NCI-H2227 (cell line): Measurements from ENCODE around the gene GPR39.

ENCODE experiments used
- DNase-seq: peaks from one replicate; lab custom pipeline; 2025; ENCODE audit not compliant: unreplicated experiment; lab: John Stamatoyannopoulos, UW

GPR39 gene

DNA sequence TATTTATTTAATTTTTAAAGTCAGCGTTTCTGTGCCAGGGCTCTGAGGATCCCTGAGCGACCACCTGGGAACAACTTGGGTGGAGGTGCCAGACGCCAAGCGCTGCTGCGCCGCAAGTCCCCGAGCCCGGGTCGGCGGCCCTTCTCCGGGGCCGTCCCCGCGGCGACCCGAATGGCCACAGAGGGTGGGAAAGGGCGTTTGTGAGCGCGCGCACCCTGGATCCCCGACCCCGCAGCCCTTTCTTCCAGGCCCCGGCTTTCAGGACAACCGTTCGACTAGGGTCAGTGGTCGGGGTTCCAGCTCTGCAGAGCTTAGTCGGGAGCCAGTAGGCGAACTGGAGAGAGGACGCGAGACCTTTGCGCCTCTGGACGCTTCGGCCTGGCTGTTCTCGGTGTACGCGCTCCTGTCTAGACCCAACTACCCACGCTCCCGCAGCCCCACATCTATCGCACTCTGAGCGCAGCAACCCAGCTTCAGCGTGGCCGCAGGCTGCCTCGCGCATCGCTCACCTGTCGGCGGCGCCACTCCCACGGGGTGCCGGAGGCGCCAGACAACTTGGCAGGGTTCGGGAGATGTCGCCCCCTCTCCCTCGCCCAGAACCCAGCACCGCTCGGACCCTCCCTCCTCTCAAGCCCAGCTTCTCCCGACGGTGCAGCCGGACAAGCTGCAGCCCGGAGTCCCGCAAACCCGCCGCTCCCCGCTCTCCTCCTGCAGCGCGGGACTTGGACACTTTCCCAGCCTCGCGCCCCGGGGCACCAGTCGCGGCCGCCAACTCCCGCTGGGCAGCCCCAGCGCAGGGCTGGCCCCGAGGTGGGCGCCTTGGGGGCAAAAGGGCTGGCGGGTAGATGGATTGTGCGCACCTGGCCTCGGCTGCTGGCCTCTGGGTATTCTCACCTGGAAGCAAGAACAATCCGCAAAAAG is 252.6 kb downstream of the GPR39 start:
- peak; percentile 66 for DNase-seq

DNA sequence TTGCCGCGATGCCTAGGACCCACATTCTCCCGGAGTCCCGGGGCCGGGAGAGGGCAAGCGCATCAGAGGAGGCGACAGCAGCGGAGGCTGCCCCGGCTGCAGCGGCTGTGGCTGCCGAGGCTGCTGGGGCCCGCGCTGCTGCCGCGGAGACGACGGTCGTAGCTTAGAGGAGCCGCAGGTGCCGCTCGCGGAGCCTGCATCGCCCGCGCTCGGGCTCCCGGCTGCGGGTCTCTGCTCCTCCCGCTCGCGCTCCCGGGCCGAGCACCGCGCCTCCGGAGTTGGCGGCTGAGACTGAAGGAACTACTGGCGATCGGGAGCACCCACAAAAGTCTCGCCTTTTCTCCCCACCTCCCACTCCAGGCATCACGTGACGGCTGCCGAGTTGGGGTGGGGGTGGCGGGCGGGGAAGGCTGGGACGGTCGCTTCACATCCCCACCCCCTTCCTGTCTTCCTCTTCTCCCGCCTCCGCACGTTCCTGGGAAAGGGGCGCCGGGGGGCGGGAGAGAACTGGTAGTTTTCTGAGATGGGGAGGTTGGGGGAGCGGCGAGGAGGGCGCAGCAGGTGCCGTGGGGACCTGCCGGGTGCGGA is 253.4 kb downstream of the GPR39 start, which contains the start of gene LYPD1:
TSS of gene LYPD1 (minus strand) at position 298 of the 588 bp plus-strand sequence. CDS start at position 25, 273 bp downstream.
- peak; percentile 76 for DNase-seq

DNA sequence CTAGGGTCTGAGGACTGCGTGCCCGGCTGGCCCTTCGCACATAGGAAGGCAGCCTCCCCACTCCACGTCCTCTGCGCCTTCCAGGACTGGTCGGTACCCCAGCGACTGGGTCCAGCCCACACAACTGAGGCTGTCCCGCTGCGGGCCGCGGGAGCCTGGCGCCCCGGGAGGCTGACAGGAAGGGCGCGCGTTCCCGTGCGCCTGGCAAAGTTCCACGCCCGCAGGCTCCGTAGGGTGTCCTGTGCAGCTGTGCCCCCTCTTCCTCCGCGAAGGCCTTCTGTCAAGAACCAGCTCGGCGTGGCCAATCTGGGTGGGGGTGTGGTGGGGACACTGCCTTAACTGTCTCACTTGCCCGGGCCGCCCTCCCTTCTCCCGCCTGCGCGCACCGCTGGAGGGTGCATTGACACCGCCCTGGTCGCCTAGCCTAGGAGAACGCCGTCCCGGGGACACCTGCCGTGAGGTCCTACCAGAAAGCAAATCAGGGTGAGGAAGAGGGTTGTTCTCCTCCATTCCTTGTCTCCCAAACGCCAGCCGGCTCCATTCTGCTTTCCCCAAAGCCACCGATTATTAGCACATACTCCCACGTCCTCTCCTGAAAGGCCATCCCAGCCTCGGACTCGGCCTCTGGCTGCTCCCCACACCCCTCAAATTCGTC is 254.0 kb downstream of the GPR39 start:
- peak; percentile 69 for DNase-seq

DNA sequence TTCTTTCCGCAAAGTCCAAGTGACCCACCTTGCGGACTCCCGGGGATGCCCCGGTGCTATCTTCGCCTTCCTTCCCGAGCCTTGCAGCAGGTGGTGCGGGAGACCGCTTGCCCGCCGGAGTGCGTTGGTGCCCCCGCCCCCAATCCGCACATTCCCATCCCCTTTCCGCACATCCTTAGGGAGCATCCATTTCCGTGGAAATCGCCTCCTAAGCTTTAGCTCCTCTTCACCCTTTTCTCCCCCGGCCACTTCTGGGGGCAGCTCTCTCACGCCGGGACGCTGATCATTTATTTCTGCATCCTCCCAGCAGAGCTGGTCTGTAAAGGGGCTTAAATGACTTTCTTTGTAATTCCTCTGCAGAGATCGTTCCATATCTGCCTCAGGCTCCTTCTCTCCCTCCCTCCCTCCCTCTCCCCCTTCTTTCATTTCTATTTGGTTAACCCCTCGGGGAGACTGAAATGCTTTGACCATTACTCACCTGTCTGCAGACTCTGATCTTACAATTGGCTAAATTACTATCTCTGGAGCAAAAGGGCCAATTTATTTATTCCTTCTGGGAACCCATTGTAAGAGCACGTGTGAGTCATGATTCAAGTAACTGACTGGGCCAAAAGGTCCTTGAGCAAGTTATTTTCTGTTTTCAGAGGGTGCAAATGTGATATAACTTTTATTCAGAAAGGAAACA is 254.7 kb downstream of the GPR39 start:
- DNase-seq, result peak; percentile 88

DNA sequence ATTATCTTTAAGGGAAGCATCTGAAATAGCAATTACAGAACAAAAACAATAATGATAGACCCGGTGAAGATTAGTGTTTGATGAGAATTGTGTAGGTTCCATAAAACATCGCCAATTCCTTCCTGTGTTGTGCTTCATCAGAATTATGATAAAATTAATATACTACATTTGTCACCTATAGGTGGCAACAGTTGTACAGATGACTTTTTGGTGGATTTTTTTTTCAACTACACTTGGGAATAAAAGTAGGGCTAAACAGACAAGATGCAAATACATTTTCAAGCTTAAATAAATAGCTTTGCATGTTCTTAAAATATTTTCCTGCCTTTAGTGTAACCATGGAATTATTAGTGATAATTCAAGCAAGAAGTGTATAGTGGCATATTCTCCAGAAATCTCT is 260.4 kb downstream of the GPR39 start:
- peak; percentile 9 for DNase-seq

DNA sequence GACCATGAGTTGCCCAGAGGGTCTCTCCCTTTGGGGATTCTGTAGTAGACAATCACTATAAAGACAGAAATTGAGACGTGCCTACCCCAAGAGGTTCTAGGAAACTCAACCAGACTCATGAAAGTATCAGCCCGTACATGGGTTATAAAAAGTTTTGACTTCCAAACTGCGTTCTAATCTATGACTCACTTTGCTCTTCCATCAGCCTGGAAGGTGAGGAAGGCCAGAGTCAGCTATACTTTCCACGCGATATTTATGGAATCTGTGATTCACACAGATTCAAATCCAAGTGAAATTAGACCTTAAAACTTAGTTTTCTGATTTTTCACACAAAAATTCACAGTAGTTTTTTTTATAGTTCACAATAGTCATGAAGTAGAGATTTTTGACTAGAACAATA is 261.1 kb downstream of the GPR39 start:
- no peak for DNase-seq

DNA sequence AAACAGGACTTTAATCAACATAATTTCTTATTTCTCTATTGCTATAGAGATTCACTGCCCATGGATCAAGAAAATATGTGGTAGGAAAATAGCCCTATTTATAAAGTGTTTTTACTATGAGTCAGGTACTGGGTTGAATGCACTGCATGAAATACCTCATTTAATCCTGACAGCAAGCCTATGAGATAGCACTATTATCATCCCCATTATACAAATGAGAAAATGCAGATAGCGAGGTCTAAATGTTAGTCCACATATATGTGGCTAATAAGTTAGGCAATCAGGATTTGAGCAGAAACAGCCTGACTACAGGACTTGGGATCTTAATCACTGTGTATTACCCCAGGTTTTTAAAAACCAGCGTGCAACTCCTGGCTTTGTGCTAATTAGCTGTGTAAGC is 261.9 kb downstream of the GPR39 start:
- DNase-seq, result no peak

DNA sequence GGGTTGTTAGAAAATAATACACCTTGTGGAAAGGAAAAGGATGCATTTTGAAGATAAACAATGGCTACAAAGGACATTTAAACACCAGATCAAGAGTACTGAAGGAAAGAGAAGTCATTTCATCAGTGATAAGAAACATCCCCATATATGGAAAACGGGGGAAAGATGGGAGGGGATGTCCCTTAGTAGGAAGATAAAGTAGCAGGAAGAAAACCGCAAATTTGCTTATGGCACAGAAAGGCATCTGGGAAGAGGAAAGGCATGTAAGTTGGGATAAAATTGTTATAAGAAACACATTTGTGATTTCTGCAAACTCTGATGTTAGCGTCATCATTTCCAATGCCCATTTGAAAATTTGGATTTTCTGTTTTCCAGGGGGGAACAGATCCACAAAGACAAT is 263.9 kb downstream of the GPR39 start:
- DNase-seq, result no peak

DNA sequence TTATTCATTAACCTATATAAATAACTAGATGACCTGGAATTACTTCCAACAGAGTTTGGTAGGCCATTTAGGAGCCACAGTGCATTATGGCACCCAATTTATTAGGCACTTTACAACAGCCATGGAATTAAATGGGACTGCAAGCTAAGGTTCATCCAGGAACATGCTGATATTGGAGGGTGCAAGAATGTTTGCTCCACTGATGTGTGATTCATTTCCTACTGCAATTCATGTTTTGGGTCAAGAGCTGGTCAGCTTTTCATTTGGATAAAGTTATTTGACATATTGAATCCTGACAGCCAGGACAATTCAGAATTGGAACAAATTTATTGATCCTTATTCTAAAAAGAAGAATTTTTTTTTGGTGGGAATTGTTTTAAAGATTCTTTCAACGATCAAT is 265.2 kb downstream of the GPR39 start:
- DNase-seq, result no peak

DNA sequence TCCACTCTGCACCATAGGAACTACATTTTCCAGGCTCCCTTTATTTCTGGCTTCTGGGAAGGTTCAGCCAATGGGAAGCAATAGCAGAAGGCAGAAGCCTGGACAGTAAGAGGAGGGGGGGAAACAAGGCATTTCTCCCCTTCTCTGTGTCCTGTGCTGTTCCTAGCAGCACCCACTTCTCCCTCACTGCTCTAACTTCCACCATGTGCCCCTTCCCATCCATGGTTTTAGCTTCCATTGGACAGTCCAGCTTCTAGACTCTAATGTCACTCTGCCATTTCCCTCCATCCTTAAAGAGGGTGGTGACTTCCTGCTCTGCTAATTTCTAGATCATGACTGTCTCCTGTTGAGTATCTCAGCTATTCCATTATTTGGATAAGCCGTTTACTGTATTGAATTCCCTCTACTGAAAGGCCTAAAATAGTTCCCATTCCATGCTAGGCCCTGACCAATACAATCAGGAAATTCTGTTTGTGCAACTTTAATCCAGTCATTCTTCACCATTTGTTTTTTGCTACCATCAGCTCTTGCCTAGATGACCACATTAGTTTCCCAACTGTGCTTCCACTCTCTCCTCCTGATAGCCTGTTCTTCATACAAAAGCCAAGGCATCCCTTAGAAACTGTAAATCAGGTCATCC is 274.2 kb downstream of the GPR39 start:
- DNase-seq, result no peak

DNA sequence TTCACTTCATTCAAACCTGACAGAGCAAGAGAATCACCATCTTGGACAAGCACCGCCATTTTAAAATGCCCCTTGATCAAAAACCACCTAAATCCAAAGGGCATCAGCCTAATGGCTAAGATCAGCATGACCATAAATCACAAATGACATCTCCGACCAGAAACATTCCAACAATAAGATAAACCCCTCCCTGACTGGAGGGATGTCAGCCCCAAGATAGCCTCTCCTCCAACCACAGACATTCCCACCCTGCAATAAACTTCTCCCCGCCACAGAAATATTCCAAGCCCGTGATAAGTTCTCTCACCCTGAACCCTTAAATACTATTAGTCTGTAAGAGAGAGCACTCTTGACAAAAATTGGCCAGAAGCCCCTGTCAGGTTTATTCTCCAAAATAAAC is 275.0 kb downstream of the GPR39 start:
- no peak for DNase-seq

DNA sequence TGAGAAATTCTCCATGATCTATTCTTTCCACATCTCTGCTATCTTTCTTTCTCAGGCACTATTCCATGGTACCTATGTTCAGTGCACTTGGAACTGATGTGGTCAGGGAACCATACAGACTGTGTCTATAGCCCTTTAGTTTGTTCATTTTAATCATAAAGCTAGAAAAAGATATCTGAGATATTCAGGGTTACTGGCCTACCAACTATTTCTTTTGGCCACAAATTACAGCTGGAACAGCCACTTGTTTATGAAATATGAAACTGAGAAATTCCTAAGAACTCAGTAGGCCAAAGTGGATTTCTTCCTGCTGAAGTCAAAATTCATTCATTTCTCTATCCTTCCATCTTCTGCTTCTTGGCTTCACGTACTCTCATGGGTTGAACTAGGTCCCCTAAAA is 276.2 kb downstream of the GPR39 start:
- no peak for DNase-seq
